PC-9 (cell line): ENCODE measurements around the gene TAGAP. TPM values are rescaled to one million over a fixed set of nuclear protein-coding genes. Genes with fewer than 3 reads are reported as not detected.

ENCODE experiments used
- BruUV-seq: library from RNA; stranded (reverse); fragments of 400-500 nt; replicated peaks from 2 replicates; lab custom pipeline; 2021; lab: Mats Ljungman, UMichigan
- CTCF ChIA-PET: fragments of 300-600 bp; sonication (Branson Sonifier 250); formaldehyde crosslinking; loops from one replicate; lab custom pipeline; 2022; ENCODE audit warnings: antibody characterized with exemption; lab: Charles Lee
- POLR2A ChIA-PET: fragments of 300-600 bp; sonication (Branson Sonifier 250); formaldehyde crosslinking; loops from one replicate; lab custom pipeline; 2022; ENCODE audit warnings: antibody characterized with exemption; ENCODE audit not compliant: unreplicated experiment; lab: Charles Lee
- DNase-seq, 2 experiments: peaks; one replicate each; pipeline versions ENCODE4 v3.0.0 to v3.0.0-alpha.2; 2015 to 2022; ENCODE audit warnings: mixed read lengths in 1 of 2
- H2AFZ ChIP-seq: fragments of 200-600 bp; sonication (generic); 2 replicates; pipeline ENCODE4 v1.8.1; 2017; ENCODE audit warnings: antibody characterized with exemption
- H3F3A ChIP-seq: fragments of 200-600 bp; sonication (generic); 2 replicates; pipeline ENCODE4 v1.8.1; 2017; ENCODE audit warnings: antibody characterized with exemption, mild to moderate bottlenecking, low read depth; ENCODE audit not compliant: insufficient read depth
- H3K27ac ChIP-seq: fragments of 200-600 bp; sonication (generic); 2 replicates; pipeline ENCODE4 v1.6.1; 2016; ENCODE audit warnings: mixed run types
- H3K27me3 ChIP-seq: fragments of 200-600 bp; sonication (generic); 2 replicates; pipeline ENCODE4 v1.6.1; 2016; ENCODE audit warnings: low read depth, mixed run types; ENCODE audit not compliant: insufficient read depth
- H3K36me3 ChIP-seq: fragments of 200-600 bp; sonication (generic); 2 replicates; pipeline ENCODE4 v1.6.1; 2016; ENCODE audit warnings: low read depth, mixed run types
- H3K4me1 ChIP-seq: fragments of 200-600 bp; sonication (generic); replicated peaks from 2 replicates; pipeline ENCODE4 v1.6.1; 2016; ENCODE audit warnings: mixed run types; ENCODE audit not compliant: insufficient read depth
- H3K4me2 ChIP-seq: fragments of 200-600 bp; sonication (generic); 2 replicates; pipeline ENCODE4 v1.6.1; 2017; ENCODE audit warnings: mixed run types
- H3K4me3 ChIP-seq: fragments of 200-600 bp; sonication (generic); 2 replicates; pipeline ENCODE4 v1.6.1; 2016; ENCODE audit warnings: mixed run types
- H3K79me2 ChIP-seq: fragments of 200-600 bp; sonication (generic); 2 replicates; pipeline ENCODE4 v1.6.1; 2017; ENCODE audit warnings: low read depth, mixed run types
- H3K9me2 ChIP-seq: fragments of 200-600 bp; sonication (generic); 2 replicates; pipeline ENCODE4 v1.8.1; 2017; ENCODE audit warnings: mild to moderate bottlenecking; ENCODE audit not compliant: insufficient read depth
- H3K9me3 ChIP-seq: fragments of 200-600 bp; sonication (generic); 2 replicates; pipeline ENCODE4 v1.8.1; 2016; ENCODE audit warnings: low read depth; ENCODE audit not compliant: insufficient read depth
- H4K20me1 ChIP-seq: fragments of 200-600 bp; sonication (generic); 2 replicates; pipeline ENCODE4 v1.8.1; 2017; ENCODE audit not compliant: insufficient read depth
- EZH2 ChIP-seq: fragments of 200-600 bp; sonication (generic); IDR thresholded peaks from 2 replicates; pipeline ENCODE4 v1.8.0; 2017; ENCODE audit warnings: antibody characterized with exemption, low read depth
- intact Hi-C: fragments of 100-400 bp; cut with micrococcal nuclease; formaldehyde crosslinking; loops from one replicate; pipeline ENCODE4 v1.10.0; 2022; ENCODE audit not compliant: unreplicated experiment
- total RNA-seq: library from RNA; stranded (reverse); gene quantifications from 2 replicates; pipeline ENCODE4 v1.2.3, GENCODE V29; 2021
- TF ChIP-seq, protein P1 (sequence below): fragments of 200-600 bp; sonication (generic); conservative IDR thresholded peaks from 2 replicates; pipeline ENCODE4 v1.6.1; 2017; ENCODE audit warnings: mixed run types, antibody characterized with exemption, mild to moderate bottlenecking, moderate library complexity

Gene TAGAP
- total RNA-seq, 1 experiment from 2014 or later = not detected

DNA sequence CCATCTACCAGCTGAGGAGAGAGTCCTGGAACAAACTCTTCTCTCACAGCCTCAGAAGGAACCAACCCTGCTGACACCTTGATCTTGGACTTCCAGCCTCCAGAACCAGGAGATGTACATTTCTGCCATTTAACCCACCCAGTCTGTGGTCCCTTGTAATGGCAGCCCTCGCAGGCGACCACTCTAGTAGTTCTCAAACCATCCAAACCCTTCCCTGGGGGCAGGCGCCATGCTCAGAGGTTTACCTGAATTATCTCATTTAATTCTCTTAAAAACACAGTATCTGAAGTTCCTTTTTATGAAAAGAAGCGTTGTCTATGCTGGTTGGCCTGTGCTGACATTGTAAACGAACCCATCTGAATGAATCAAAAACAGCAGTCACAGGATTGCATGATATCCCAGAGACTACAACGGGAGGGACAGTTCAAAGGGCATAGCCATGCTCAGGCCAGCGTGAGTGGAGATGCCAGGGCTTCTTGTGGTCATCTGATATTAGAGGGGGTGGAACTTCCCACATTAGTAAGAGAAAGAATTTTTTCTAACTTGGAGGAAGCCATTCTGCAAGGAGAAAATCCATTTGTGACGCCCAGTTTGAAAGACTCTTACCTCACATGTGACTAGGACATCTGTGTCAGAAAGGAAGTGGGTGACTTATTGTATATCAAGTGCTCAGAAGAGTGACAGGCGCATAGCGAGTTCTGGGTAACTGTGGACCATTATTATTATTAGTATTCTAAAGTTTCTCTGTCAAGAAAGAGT lies 17.2 kb upstream of the TAGAP start:
- ChIA-PET CTCF (no interaction called here), POLR2A (no interaction called here)
- H4K20me1 ChIP-seq = no peaks in the 10 kb centered on the region
- BruUV-seq = no TSS peak
- H3K9me2 ChIP-seq = no peaks in the 10 kb centered on the region; the same call in 1 of the 2 replicates
- peaks cover 77% of the 10 kb centered on the region for H3K27me3 ChIP-seq
- no peaks in the 10 kb centered on the region for H3K79me2 ChIP-seq
- no peak overlapping the region for H2AFZ ChIP-seq
- DNase-seq = no peak
- H3K9me3 ChIP-seq = no peaks in the 10 kb centered on the region
- no peak overlapping the region for H3K27ac ChIP-seq
- H3K4me1 ChIP-seq = no peaks in the 10 kb centered on the region
- H3F3A ChIP-seq = no peaks in the 10 kb centered on the region
- no peak overlapping the region for H3K4me2 ChIP-seq
- H3K36me3 ChIP-seq = no peaks in the 10 kb centered on the region
- intact Hi-C loops = no loop called here
- TF ChIP-seq, protein P1, sequence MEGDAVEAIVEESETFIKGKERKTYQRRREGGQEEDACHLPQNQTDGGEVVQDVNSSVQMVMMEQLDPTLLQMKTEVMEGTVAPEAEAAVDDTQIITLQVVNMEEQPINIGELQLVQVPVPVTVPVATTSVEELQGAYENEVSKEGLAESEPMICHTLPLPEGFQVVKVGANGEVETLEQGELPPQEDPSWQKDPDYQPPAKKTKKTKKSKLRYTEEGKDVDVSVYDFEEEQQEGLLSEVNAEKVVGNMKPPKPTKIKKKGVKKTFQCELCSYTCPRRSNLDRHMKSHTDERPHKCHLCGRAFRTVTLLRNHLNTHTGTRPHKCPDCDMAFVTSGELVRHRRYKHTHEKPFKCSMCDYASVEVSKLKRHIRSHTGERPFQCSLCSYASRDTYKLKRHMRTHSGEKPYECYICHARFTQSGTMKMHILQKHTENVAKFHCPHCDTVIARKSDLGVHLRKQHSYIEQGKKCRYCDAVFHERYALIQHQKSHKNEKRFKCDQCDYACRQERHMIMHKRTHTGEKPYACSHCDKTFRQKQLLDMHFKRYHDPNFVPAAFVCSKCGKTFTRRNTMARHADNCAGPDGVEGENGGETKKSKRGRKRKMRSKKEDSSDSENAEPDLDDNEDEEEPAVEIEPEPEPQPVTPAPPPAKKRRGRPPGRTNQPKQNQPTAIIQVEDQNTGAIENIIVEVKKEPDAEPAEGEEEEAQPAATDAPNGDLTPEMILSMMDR = no peak
- TF ChIP-seq EZH2 = no peak
- H3K4me3 ChIP-seq = no peak overlapping the region

DNA sequence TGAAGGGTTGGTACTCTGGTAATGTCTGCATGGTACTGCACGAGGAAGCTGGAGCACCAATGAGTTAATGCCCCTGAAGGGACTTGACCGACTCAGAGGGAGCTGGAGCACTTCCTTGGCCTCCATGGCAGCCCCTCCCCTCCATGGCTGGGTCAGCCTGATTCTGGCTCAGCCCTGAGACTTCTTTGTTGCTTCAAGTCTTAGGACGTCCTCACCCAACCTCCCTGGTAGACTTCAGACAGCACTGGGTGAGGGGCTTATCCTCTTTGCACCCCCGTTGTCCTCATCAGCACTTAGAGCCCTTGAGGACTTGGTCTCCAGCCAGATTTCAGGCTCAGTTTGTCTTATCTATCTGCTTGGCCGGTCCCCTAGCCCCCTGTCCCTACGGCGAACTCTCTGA lies 16.4 kb upstream of the TAGAP start:
- peaks cover 84% of the 10 kb centered on the region for H3K27me3 ChIP-seq
- ChIA-PET POLR2A (no interaction called here), CTCF (no interaction called here)
- intact Hi-C loops = no loop called here
- H3K9me3 ChIP-seq = no peaks in the 10 kb centered on the region
- no peak overlapping the region for H3K27ac ChIP-seq
- no peak for DNase-seq
- no peaks in the 10 kb centered on the region for H3F3A ChIP-seq
- no peak overlapping the region for H2AFZ ChIP-seq
- H3K79me2 ChIP-seq = no peaks in the 10 kb centered on the region
- no peak for TF ChIP-seq EZH2
- TF ChIP-seq, protein P1 = no peak
- no peaks in the 10 kb centered on the region for H3K4me1 ChIP-seq
- no peaks in the 10 kb centered on the region; the same call in 1 of the 2 replicates for H3K9me2 ChIP-seq
- no peaks in the 10 kb centered on the region for H3K36me3 ChIP-seq
- H3K4me2 ChIP-seq = no peak overlapping the region
- no peak overlapping the region for H3K4me3 ChIP-seq
- no TSS peak for BruUV-seq
- H4K20me1 ChIP-seq = no peaks in the 10 kb centered on the region

DNA sequence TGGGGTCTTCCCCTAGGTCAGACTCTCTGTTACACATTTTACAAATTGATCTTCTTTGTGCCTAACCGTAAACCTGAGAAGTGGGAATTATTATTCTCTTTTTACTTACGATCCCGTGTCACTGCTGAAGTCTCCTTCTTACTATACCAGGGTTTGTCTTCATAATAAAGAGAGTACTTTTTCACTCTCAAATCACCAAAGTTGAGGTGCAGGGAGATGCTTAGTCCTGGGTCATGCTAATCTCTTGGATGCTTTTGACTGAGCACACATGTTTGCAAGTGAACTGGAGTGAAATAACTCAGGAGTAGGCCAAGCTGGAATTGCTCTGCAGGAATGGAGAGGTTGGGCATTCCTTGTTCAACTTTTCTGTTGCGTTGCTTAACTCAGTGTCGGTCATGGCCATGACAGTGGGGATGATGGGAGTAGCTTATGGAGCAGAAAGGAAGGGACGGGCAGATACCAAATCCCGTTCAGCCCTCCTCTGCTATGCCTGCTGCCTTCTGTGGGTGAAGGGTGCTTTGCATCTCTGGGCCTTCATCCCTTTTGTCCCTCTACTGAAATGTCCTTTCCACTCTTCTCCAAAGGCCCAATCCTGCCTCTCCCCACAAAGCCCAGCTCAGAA lies 15.2 kb upstream of the TAGAP start:
- intact Hi-C loops = no loop called here
- Histone ChIP-seq H3K27ac (no peak overlapping the region), H3F3A (no peaks in the 10 kb centered on the region), H3K27me3 (peaks cover 90% of the 10 kb centered on the region), H3K4me2 (no peak overlapping the region), H3K4me3 (no peak overlapping the region), H3K9me2 (no peaks in the 10 kb centered on the region; the same call in 1 of the 2 replicates), H3K9me3 (no peaks in the 10 kb centered on the region), H4K20me1 (no peaks in the 10 kb centered on the region), H3K79me2 (no peaks in the 10 kb centered on the region), H2AFZ (no peak overlapping the region), H3K4me1 (no peaks in the 10 kb centered on the region), H3K36me3 (no peaks in the 10 kb centered on the region)
- no peak for DNase-seq
- no TSS peak for BruUV-seq
- no peak for TF ChIP-seq EZH2
- TF ChIP-seq, protein P1 = no peak
- CTCF ChIA-PET = no interaction called here
- POLR2A ChIA-PET = no interaction called here
